ENCODE data around the gene WNT1.

The WNT1 gene

GRCh38 chr12:49025463-49025862 lies 47.3 kb downstream of the WNT1 start:
- no peak overlapping the region for H3K4me2 ChIP-seq (ENCODE audit: low read depth, low read length, poor library complexity, severe bottlenecking)
- H3K36me3 ChIP-seq (ENCODE audit: insufficient read depth, low read length), result peaks cover 74% of the 10 kb centered on the region; the same call in 1 of the 2 replicates
- no peaks in the 10 kb centered on the region for H3F3A ChIP-seq (ENCODE audit: low read depth)
- no peaks in the 10 kb centered on the region for H3K79me2 ChIP-seq (ENCODE audit: insufficient read depth, low read length)
- H3K9ac ChIP-seq (ENCODE audit: low read depth, low read length, poor library complexity, severe bottlenecking), result no peak overlapping the region
- no peaks in the 10 kb centered on the region for H3K9me2 ChIP-seq (replicated peaks; ENCODE audit: low read depth, low read length)
- H3K9me3 ChIP-seq (ENCODE audit: insufficient read depth, low read depth, low read length), result no peaks in the 10 kb centered on the region
- no peaks in the 10 kb centered on the region for H4K20me1 ChIP-seq (ENCODE audit: insufficient read depth, low read length, poor library complexity, severe bottlenecking)
- no peak overlapping the region for H2AFZ ChIP-seq (ENCODE audit: low read length)
- H3K4me1 ChIP-seq (ENCODE audit: insufficient read depth, low read length, poor library complexity, severe bottlenecking), result no peaks in the 10 kb centered on the region
- no peaks in the 10 kb centered on the region for H3K27me3 ChIP-seq (ENCODE audit: insufficient read depth, low read length, poor library complexity, severe bottlenecking)
- no peak overlapping the region for H3K4me3 ChIP-seq (ENCODE audit: low read length, poor library complexity, severe bottlenecking)
- TF ChIP-seq EZH2phosphoT487 (IDR thresholded peaks at IDR 0.05; ENCODE audit: borderline replicate concordance), result no peak
- no peak for TF ChIP-seq CTCF (conservative IDR thresholded peaks at IDR 0.05; ENCODE audit: low read length)

DNA sequence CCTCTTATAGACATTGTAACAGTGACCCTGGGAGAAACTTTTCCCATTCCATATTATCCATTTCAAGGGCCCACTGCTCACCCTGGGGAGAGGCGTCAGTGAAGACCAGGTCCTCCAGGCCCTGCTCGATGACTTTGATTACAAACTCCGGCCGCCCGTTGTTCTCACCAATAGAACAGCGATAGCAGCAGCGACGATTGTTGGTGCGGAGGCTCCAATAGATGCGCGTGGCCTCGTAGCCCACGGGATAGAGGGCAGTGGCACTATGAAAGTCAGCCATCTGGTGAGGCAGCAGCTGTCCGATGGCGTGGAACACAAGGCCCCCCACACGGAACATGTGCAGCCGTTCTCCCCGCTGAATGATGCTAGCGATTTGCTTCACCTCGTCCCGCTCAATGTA lies 48.0 kb downstream of the WNT1 start:
- no peak overlapping the region for H3K4me3 ChIP-seq (ENCODE audit: low read length, poor library complexity, severe bottlenecking)
- H3K9me2 ChIP-seq (replicated peaks; ENCODE audit: low read depth, low read length), result no peaks in the 10 kb centered on the region
- H4K20me1 ChIP-seq (ENCODE audit: insufficient read depth, low read length, poor library complexity, severe bottlenecking), result no peaks in the 10 kb centered on the region
- no peaks in the 10 kb centered on the region for H3K79me2 ChIP-seq (ENCODE audit: insufficient read depth, low read length)
- no peak overlapping the region for H3K9ac ChIP-seq (ENCODE audit: low read depth, low read length, poor library complexity, severe bottlenecking)
- peaks cover 79% of the 10 kb centered on the region; the same call in 1 of the 2 replicates for H3K36me3 ChIP-seq (ENCODE audit: insufficient read depth, low read length)
- H3K4me2 ChIP-seq (ENCODE audit: low read depth, low read length, poor library complexity, severe bottlenecking), result no peak overlapping the region
- no peaks in the 10 kb centered on the region for H3F3A ChIP-seq (ENCODE audit: low read depth)
- no peaks in the 10 kb centered on the region for H3K4me1 ChIP-seq (ENCODE audit: insufficient read depth, low read length, poor library complexity, severe bottlenecking)
- no peaks in the 10 kb centered on the region for H3K27me3 ChIP-seq (ENCODE audit: insufficient read depth, low read length, poor library complexity, severe bottlenecking)
- TF ChIP-seq EZH2phosphoT487 (IDR thresholded peaks at IDR 0.05; ENCODE audit: borderline replicate concordance) (no peak), CTCF (conservative IDR thresholded peaks at IDR 0.05; ENCODE audit: low read length) (no peak)
- no peaks in the 10 kb centered on the region for H3K9me3 ChIP-seq (ENCODE audit: insufficient read depth, low read depth, low read length)
- no peak overlapping the region for H2AFZ ChIP-seq (ENCODE audit: low read length)

DNA sequence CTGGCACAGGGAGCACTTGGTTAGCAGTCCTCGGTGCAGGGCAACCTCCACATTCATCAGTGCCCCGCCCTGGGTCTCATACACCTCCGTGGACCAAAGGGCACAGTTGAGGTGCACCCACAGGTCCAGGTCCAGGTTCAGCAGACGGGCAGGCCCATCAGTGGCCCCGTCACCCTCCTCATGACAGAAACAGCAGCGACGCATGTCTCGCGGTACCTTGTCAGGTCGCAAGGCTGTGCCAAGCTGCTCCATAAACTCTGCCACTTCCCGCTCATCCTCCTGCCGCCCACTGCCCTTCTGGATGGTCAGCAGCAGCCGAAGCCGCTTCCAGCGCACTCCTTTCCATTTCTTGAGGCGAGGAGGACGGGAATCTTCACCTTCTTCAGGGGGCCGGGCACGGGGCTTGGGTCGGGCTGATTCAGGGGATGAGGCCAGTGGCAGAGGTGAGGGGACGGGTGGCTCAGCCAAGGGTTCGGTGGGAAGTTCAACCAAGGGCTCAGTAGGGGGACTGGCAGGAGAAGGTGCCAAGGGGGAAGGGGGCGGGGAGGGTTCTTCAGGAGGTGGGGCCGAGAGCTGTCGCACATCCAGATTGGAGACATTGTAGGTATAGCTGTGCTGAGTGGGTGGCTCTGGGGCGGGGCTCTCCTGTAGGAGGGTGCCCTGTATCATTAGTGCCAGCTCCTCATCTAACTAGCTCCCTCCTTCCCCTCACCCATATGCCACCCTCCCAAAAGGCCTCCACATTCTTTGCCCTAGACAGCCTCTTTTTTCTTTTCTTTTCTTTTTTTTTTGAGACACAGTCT lies 48.8 kb downstream of the WNT1 start:
- no peaks in the 10 kb centered on the region for H3K9me3 ChIP-seq (ENCODE audit: insufficient read depth, low read depth, low read length)
- H3K9me2 ChIP-seq (replicated peaks; ENCODE audit: low read depth, low read length), result no peaks in the 10 kb centered on the region
- H3K9ac ChIP-seq (ENCODE audit: low read depth, low read length, poor library complexity, severe bottlenecking), result no peak overlapping the region
- H2AFZ ChIP-seq (ENCODE audit: low read length), result no peak overlapping the region
- no peaks in the 10 kb centered on the region for H3F3A ChIP-seq (ENCODE audit: low read depth)
- H3K4me2 ChIP-seq (ENCODE audit: low read depth, low read length, poor library complexity, severe bottlenecking), result no peak overlapping the region
- H4K20me1 ChIP-seq (ENCODE audit: insufficient read depth, low read length, poor library complexity, severe bottlenecking), result no peaks in the 10 kb centered on the region
- H3K4me1 ChIP-seq (ENCODE audit: insufficient read depth, low read length, poor library complexity, severe bottlenecking), result no peaks in the 10 kb centered on the region
- no peak overlapping the region for H3K4me3 ChIP-seq (ENCODE audit: low read length, poor library complexity, severe bottlenecking)
- no peak for TF ChIP-seq CTCF (conservative IDR thresholded peaks at IDR 0.05; ENCODE audit: low read length)
- no peak for TF ChIP-seq EZH2phosphoT487 (IDR thresholded peaks at IDR 0.05; ENCODE audit: borderline replicate concordance)
- H3K79me2 ChIP-seq (ENCODE audit: insufficient read depth, low read length), result no peaks in the 10 kb centered on the region
- H3K27me3 ChIP-seq (ENCODE audit: insufficient read depth, low read length, poor library complexity, severe bottlenecking), result no peaks in the 10 kb centered on the region
- peaks cover 79% of the 10 kb centered on the region; the same call in 1 of the 2 replicates for H3K36me3 ChIP-seq (ENCODE audit: insufficient read depth, low read length)

All from Loucy (cell line).